Cardiac muscle cell (in vitro differentiated cells and primary cell): Measurements from ENCODE around the gene IVL. TPM values are rescaled to one million over a fixed set of nuclear protein-coding genes. Genes with fewer than 3 reads are reported as not detected.

ENCODE experiments used
- DNase-seq, 2 donors: peaks; one replicate each; pipeline versions ENCODE4 v3.0.0 to v3.0.0-alpha.2; 2010 to 2017; ENCODE audit warnings: low read depth in 1 of 2, low spot score in 1 of 2
- H3K27ac ChIP-seq: fragments of 200-600 bp; sonication (generic); 2 replicates; pipeline ENCODE4 v1.5.1; 2016
- H3K27me3 ChIP-seq: fragments of 200-600 bp; sonication (generic); 2 replicates; pipeline ENCODE4 v1.6.0; 2016; ENCODE audit warnings: control low read depth
- H3K36me3 ChIP-seq: fragments of 200-600 bp; sonication (generic); 2 replicates; pipeline ENCODE4 v1.5.1; 2016; ENCODE audit warnings: control low read depth
- H3K4me1 ChIP-seq: fragments of 200-600 bp; sonication (generic); 2 replicates; pipeline ENCODE4 v1.8.1; 2017; ENCODE audit warnings: low read depth, mild to moderate bottlenecking, mixed run types
- H3K4me3 ChIP-seq: fragments of 200-600 bp; sonication (generic); 2 replicates; pipeline ENCODE4 v1.5.1; 2016; ENCODE audit warnings: mild to moderate bottlenecking
- H3K9me3 ChIP-seq: fragments of 200-600 bp; sonication (generic); 2 replicates; pipeline ENCODE4 v1.5.1; 2017; ENCODE audit warnings: low read depth, mild to moderate bottlenecking, control low read depth
- polyA plus RNA-seq: library from polyadenylated mRNA; unstranded; fragments of >200 nt; fragmentation: Nextera tagmentation; extraction: Ambion mirVana; gene quantifications from 2 replicates; pipeline ENCODE4 v1.2.1, GENCODE V29; 2016
- total RNA-seq: library from RNA; depleted of rRNA; stranded (reverse); fragments of >200 nt; gene quantifications from 2 replicates; pipeline ENCODE4 v1.2.3, GENCODE V29; 2016
- TF ChIP-seq, protein P1 (sequence below): IDR thresholded peaks from 2 replicates; pipeline ENCODE4 v1.5.1; 2012; ENCODE audit warnings: low read depth, mild to moderate bottlenecking, low read length

IVL gene
- total and polyA plus RNA-seq, 2 experiments from 2014 or later: not detected

DNA sequence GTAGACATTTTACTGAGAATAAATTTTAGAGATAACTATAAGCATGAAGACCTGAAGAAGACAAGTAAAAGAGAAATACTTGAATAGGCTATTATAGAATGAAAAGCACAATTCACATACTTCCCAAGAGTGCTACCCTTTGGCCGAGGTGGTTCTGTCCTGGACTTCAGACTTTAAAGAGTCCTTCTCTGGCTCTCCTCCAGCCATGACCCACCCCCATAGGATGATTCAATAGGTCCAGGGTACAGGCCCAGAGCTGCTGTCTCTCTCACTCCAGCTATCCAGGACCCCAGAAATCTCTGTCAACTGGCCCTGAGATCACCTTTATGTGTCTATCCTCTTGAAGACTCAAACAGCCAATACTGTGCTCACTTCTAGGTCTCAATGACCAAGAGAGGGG, 31.5 kb upstream of the IVL start:
- TF ChIP-seq, protein P1, sequence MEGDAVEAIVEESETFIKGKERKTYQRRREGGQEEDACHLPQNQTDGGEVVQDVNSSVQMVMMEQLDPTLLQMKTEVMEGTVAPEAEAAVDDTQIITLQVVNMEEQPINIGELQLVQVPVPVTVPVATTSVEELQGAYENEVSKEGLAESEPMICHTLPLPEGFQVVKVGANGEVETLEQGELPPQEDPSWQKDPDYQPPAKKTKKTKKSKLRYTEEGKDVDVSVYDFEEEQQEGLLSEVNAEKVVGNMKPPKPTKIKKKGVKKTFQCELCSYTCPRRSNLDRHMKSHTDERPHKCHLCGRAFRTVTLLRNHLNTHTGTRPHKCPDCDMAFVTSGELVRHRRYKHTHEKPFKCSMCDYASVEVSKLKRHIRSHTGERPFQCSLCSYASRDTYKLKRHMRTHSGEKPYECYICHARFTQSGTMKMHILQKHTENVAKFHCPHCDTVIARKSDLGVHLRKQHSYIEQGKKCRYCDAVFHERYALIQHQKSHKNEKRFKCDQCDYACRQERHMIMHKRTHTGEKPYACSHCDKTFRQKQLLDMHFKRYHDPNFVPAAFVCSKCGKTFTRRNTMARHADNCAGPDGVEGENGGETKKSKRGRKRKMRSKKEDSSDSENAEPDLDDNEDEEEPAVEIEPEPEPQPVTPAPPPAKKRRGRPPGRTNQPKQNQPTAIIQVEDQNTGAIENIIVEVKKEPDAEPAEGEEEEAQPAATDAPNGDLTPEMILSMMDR: no peak
- Histone ChIP-seq H3K4me3 (no peak overlapping the region), H3K9me3 (no peaks in the 10 kb centered on the region), H3K36me3 (no peaks in the 10 kb centered on the region), H3K27me3 (no peaks in the 10 kb centered on the region), H3K27ac (no peak overlapping the region), H3K4me1 (no peaks in the 10 kb centered on the region)
- no peak for DNase-seq

DNA sequence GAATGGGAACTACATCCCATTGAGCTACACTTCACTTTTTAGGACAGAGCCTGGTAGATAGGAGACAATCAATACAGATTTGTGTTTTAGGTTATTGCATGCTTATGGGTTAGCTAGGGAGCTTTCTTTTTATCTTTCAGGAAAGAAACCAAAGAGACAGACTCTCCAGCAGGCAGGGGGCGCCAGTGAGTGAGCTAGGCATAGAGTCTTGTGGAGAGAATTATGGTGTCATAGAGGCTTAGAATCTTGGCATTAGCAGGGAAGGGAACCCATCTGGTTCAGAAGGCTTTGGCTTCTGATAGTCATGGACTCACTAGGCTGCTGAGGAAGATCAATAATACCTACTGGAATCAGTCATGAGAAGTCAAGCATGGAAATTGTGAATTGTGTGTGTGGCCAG, 30.3 kb upstream of the IVL start, which contains the start of gene SMCP:
TSS of gene SMCP (plus strand) at position 281 of the 400 bp plus-strand sequence. CDS start 6,101 bp downstream, outside the sequence.
- TF ChIP-seq, protein P1: no peak
- H3K36me3 ChIP-seq: no peaks in the 10 kb centered on the region
- no peak for DNase-seq
- no peaks in the 10 kb centered on the region for H3K4me1 ChIP-seq
- no peak within 1 kb of the TSS for H3K4me3 ChIP-seq
- H3K27ac ChIP-seq: no peak within 1 kb of the TSS
- H3K9me3 ChIP-seq: no peaks in the 10 kb centered on the region
- no peaks in the 10 kb centered on the region for H3K27me3 ChIP-seq

DNA sequence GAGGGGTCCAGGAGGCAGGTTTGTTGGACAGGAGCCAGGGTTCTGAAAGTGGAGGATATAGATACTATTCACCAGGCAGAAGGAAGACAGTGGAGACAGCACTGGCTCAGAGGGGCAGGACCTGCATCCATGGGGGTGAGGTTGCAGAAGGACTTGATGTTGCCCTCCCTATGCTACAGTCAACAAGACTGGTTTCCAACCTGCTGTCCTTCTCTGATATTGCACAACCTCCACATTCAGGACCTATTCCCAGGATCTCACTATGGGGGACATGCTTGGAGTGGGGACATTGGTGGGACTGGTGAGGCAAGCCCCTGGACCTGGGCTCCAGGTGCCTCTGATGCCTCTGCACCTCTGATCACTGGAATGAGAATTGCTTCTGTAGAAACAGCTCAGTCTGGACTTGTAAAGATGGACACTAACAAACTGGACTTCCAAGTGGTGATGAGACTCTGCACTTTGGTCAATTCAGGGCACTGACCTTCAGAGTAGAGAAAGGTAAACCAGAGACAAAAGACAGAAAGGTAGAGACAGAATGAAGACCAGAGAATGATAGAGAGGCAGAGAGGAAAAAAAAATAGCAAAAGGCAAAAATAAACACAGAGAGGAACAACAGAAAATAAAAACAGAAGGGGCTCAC, 28.7 kb upstream of the IVL start:
- no peaks in the 10 kb centered on the region for H3K4me1 ChIP-seq
- no peak overlapping the region for H3K27ac ChIP-seq
- no peak overlapping the region for H3K4me3 ChIP-seq
- TF ChIP-seq, protein P1: no peak
- DNase-seq: no peak
- no peaks in the 10 kb centered on the region for H3K36me3 ChIP-seq
- H3K27me3 ChIP-seq: no peaks in the 10 kb centered on the region
- H3K9me3 ChIP-seq: no peaks in the 10 kb centered on the region

DNA sequence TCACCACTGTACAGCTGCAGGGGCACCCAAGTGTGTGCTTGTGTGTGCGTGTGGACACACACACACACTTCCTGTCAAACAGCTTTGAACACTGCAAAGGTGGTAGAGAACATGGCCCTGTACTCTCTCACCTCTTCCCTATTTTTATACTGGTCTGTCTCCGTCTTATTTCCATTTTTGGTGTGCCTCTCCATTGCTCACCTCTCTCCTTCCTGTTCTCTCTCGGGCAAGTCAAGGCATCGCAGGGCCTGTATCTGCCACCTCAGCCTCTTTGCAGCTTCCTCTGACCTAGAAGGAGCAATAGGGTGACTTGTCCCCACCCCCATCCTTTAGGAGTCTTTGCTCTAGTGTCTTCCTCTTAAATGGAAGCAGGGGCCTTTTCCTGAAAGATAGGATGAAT, 28.0 kb upstream of the IVL start:
- H3K27me3 ChIP-seq: no peaks in the 10 kb centered on the region
- no peak overlapping the region for H3K27ac ChIP-seq
- no peak for DNase-seq
- H3K9me3 ChIP-seq: no peaks in the 10 kb centered on the region
- no peaks in the 10 kb centered on the region for H3K36me3 ChIP-seq
- H3K4me3 ChIP-seq: no peak overlapping the region
- H3K4me1 ChIP-seq: no peaks in the 10 kb centered on the region
- TF ChIP-seq, protein P1: no peak

DNA sequence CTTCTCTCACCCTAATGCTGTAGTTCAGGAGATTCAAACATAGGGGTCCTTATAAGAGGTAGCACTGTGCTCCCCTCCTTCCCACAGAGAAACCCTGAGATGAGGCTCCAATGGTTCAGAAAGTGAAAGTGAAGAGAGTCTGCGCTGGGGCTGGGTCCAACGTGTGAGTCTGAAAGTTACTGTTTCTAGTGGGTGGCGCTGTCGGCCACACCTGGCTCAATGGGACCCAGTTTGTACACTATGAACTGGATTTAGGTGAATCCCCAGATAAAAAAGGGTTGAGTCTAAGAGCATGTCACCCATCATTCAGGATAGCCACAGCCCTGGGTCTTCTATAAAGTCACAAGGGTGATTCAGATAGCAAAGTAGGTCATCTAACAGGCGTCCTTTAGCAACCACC, 27.4 kb upstream of the IVL start:
- TF ChIP-seq, protein P1: no peak
- Histone ChIP-seq H3K4me1 (no peaks in the 10 kb centered on the region), H3K4me3 (no peak overlapping the region), H3K36me3 (no peaks in the 10 kb centered on the region), H3K27ac (no peak overlapping the region), H3K27me3 (no peaks in the 10 kb centered on the region), H3K9me3 (no peaks in the 10 kb centered on the region)
- no peak for DNase-seq
